Natural killer cell (primary cell): ENCODE data around the gene STX2. TPM values are rescaled to one million over a fixed set of nuclear protein-coding genes. Genes with fewer than 3 reads are reported as not detected.
A peak's percentile ranks its signal among the peaks of the same experiment; 100 is the strongest.

Experiments used
- ATAC-seq, 3 donors: fragments of 150-1000 bp in 2 of 3; fragments of 200-7000 bp in 1 of 3; cut with Tn5 transposase; 1 replicate in 1 of 3; 2 replicates in 2 of 3; pipeline ENCODE4 v1.10.0; 2021; ENCODE audit warnings: mild to moderate bottlenecking in 2 of 3, moderate library complexity in 2 of 3
- DNase-seq, 2 donors: peaks; one replicate each; pipeline versions ENCODE4 v3.0.0 to v3.0.0-alpha.2; 2013 to 2021; ENCODE audit warnings: mixed read lengths in 1 of 2
- H3K27ac ChIP-seq: one replicate; pipeline ENCODE4 v1.5.1; 2013; ENCODE audit warnings: mild to moderate bottlenecking, low read length
- H3K27me3 ChIP-seq: one replicate; pipeline ENCODE4 v1.6.1; 2013; ENCODE audit warnings: low read length; ENCODE audit not compliant: control insufficient read depth, insufficient read depth
- H3K36me3 ChIP-seq: one replicate; pipeline ENCODE4 v1.6.1; 2013; ENCODE audit warnings: low read length; ENCODE audit not compliant: control insufficient read depth, insufficient read depth
- H3K4me1 ChIP-seq: one replicate; pipeline ENCODE4 v1.6.1; 2013; ENCODE audit warnings: low read length; ENCODE audit not compliant: control insufficient read depth, insufficient read depth
- H3K4me3 ChIP-seq: one replicate; pipeline ENCODE4 v1.5.1; 2013; ENCODE audit warnings: low read length
- H3K9me3 ChIP-seq: one replicate; pipeline ENCODE4 v1.6.1; 2013; ENCODE audit warnings: low read length; ENCODE audit not compliant: control insufficient read depth, insufficient read depth
- H3K27ac Mint-ChIP-seq, 2 donors: one replicate each; pipeline ENCODE4 v1.8.0; 2022; ENCODE audit warnings: mild to moderate bottlenecking in 2 of 2, mixed read lengths in 2 of 2, moderate library complexity in 1 of 2
- H3K27me3 Mint-ChIP-seq, 2 donors: one replicate each; pipeline ENCODE4 v1.8.0; 2022; ENCODE audit warnings: low read depth in 2 of 2, mixed read lengths in 2 of 2
- H3K36me3 Mint-ChIP-seq: one replicate; pipeline ENCODE4 v1.8.0; 2022; ENCODE audit warnings: mixed read lengths
- H3K4me1 Mint-ChIP-seq, 2 donors: one replicate each; pipeline ENCODE4 v1.8.0; 2022; ENCODE audit warnings: mixed read lengths in 2 of 2
- H3K4me3 Mint-ChIP-seq: one replicate; pipeline ENCODE4 v1.8.0; 2022; ENCODE audit warnings: mild to moderate bottlenecking, moderate library complexity, mixed read lengths
- H3K9me3 Mint-ChIP-seq, 2 donors: one replicate each; pipeline ENCODE4 v1.8.0; 2022; ENCODE audit warnings: mixed read lengths in 2 of 2
- CTCF ChIP-seq: fragments of 200-600 bp; IDR thresholded peaks from one replicate; pipeline ENCODE4 v1.8.0; 2022; ENCODE audit warnings: antibody characterized with exemption
- WGBS: methylation state at CpG from one replicate; pipeline ENCODE4 v1.1.7; 2013; ENCODE audit warnings: missing lambda C conversion rate; ENCODE audit not compliant: insufficient coverage; 5-methylcytosine and 5-hydroxymethylcytosine counted together
- intact Hi-C: fragments of 100-400 bp; cut with micrococcal nuclease; formaldehyde crosslinking; loops from one replicate; pipeline ENCODE4 v1.14.2; 2022
- total RNA-seq, 4 donors: library from RNA; stranded (reverse); fragments of 120-200 nt in 1 of 4; gene quantifications; one replicate each; pipeline versions ENCODE4 v1.2.3 to v1.2.4, GENCODE V29; 2013 to 2022

Gene STX2
- total RNA-seq, 3 donors from 2014 or later (not counting 1 experiment from before 2014, with no cell fraction given), result 7.9 to 14.4 (median 14.1) TPM

GRCh38 chr12:130776857-130777339, 62.2 kb downstream of the STX2 start:
- H3K27ac ChIP-seq, result no peak overlapping the region
- H3K9me3 ChIP-seq, result no peaks in the 10 kb centered on the region
- no peak overlapping the region for H3K4me3 ChIP-seq
- no peak for ATAC-seq
- H3K4me1 ChIP-seq, result peaks cover 11% of the 10 kb centered on the region
- Mint-ChIP-seq H3K36me3 (no peaks in the 10 kb centered on the region), H3K4me3 (peak overlapping the region; percentile 77), H3K4me1 (peaks cover 13 to 14% of the 10 kb centered on the region in 2 donors), H3K27ac (peak overlapping the region in 1 of 2 donors; percentile 44), H3K9me3 (no peaks in the 10 kb centered on the region), H3K27me3 (peaks cover 27 to 34% of the 10 kb centered on the region in 2 donors)
- intact Hi-C loops, result no loop called here
- H3K27me3 ChIP-seq, result peaks cover 7% of the 10 kb centered on the region
- TF ChIP-seq CTCF, result no peak
- WGBS, result 84% methylated on average over 11 of the region's 11 CpGs
- DNase-seq, result no peak
- H3K36me3 ChIP-seq, result no peaks in the 10 kb centered on the region

GRCh38 chr12:130775953-130776856, 62.8 kb downstream of the STX2 start:
- Histone ChIP-seq H3K4me1 (peaks cover 11% of the 10 kb centered on the region), H3K4me3 (peak overlapping the region; percentile 2), H3K27ac (no peak overlapping the region), H3K9me3 (no peaks in the 10 kb centered on the region), H3K36me3 (no peaks in the 10 kb centered on the region), H3K27me3 (peaks cover 7% of the 10 kb centered on the region)
- WGBS, result 9% methylated on average over 41 of the region's 41 CpGs
- no peak for TF ChIP-seq CTCF
- no peaks in the 10 kb centered on the region for H3K9me3 Mint-ChIP-seq
- intact Hi-C loops, result no loop called here
- H3K27me3 Mint-ChIP-seq, result peaks cover 29 to 41% of the 10 kb centered on the region in 2 donors
- peak overlapping the region; percentile 77 for H3K4me3 Mint-ChIP-seq
- peak overlapping the region in 1 of 2 donors; percentile 44 for H3K27ac Mint-ChIP-seq
- no peaks in the 10 kb centered on the region for H3K36me3 Mint-ChIP-seq
- peaks cover 13 to 14% of the 10 kb centered on the region in 2 donors for H3K4me1 Mint-ChIP-seq
- DNase-seq, result peak in 1 of 2 donors; percentile 55
- peak in 2 of 3 donors; percentile 68 to 70 for ATAC-seq

GRCh38 chr12:130770413-130771028, 68.5 kb downstream of the STX2 start:
- no peak for TF ChIP-seq CTCF
- no peaks in the 10 kb centered on the region for H3K4me1 ChIP-seq
- H3K27me3 ChIP-seq, result no peaks in the 10 kb centered on the region
- no peaks in the 10 kb centered on the region for H3K9me3 ChIP-seq
- Mint-ChIP-seq H3K27me3 (peaks cover 18 to 35% of the 10 kb centered on the region in 2 donors), H3K4me1 (peaks cover 1% of the 10 kb centered on the region in 2 donors), H3K9me3 (no peaks in the 10 kb centered on the region), H3K4me3 (no peak overlapping the region), H3K27ac (no peak overlapping the region), H3K36me3 (no peaks in the 10 kb centered on the region)
- no peak overlapping the region for H3K4me3 ChIP-seq
- H3K27ac ChIP-seq, result no peak overlapping the region
- H3K36me3 ChIP-seq, result no peaks in the 10 kb centered on the region
- 79% methylated on average over 5 of the region's 7 CpGs for WGBS
- no peak for DNase-seq
- intact Hi-C loops, result no loop called here
- ATAC-seq, result no peak
